Liver (tissue), 9 donors: ENCODE results near the gene ENAH. TPM values are rescaled to one million over a fixed set of nuclear protein-coding genes. Genes with fewer than 3 reads are reported as not detected.
A peak's percentile ranks its signal among the peaks of the same experiment; 100 is the strongest.

Source experiments
- DNase-seq: peaks from one replicate; pipeline ENCODE4 v3.0.0-alpha.2; 2017; ENCODE audit warnings: low spot score
- H3K27ac ChIP-seq, 2 donors: one replicate each; pipeline ENCODE4 v1.7.0; 2013; ENCODE audit warnings: inconsistent platforms in 2 of 2, low read length in 2 of 2, control low read depth in 1 of 2, low read depth in 1 of 2, mild to moderate bottlenecking in 1 of 2
- H3K27me3 ChIP-seq, 4 donors: one replicate each; pipeline versions ENCODE4 v1.6.1 to v1.7.0; 2013; ENCODE audit warnings: low read length in 3 of 4, inconsistent platforms in 1 of 4, mild to moderate bottlenecking in 1 of 4, moderate library complexity in 1 of 4; ENCODE audit not compliant: control insufficient read depth in 4 of 4, insufficient read depth in 4 of 4
- H3K36me3 ChIP-seq, 4 donors: one replicate each; pipeline versions ENCODE4 v1.6.1 to v1.7.0; 2013; ENCODE audit warnings: low read length in 3 of 4, mild to moderate bottlenecking in 3 of 4, low read depth in 1 of 4, moderate library complexity in 1 of 4; ENCODE audit not compliant: control insufficient read depth in 4 of 4, insufficient read depth in 3 of 4
- H3K4me1 ChIP-seq, 4 donors: one replicate each; pipeline versions ENCODE4 v1.6.1 to v1.7.0; 2013; ENCODE audit warnings: low read length in 3 of 4, mild to moderate bottlenecking in 3 of 4, moderate library complexity in 1 of 4; ENCODE audit not compliant: control insufficient read depth in 4 of 4, insufficient read depth in 4 of 4
- H3K4me3 ChIP-seq, 3 donors: one replicate each; pipeline versions ENCODE4 v1.6.1 to v1.7.0; 2013; ENCODE audit warnings: low read length in 3 of 3, control low read depth in 1 of 3, low read depth in 1 of 3, mild to moderate bottlenecking in 1 of 3
- H3K9ac ChIP-seq, 2 donors: one replicate each; pipeline ENCODE4 v1.7.0; 2013; ENCODE audit warnings: low read length in 2 of 2, mild to moderate bottlenecking in 2 of 2, moderate library complexity in 2 of 2, control low read depth in 1 of 2, low read depth in 1 of 2
- H3K9me3 ChIP-seq, 4 donors: one replicate each; pipeline versions ENCODE4 v1.6.1 to v1.7.0; 2013; ENCODE audit warnings: low read length in 3 of 4; ENCODE audit not compliant: control insufficient read depth in 4 of 4
- ATF3 ChIP-seq: IDR thresholded peaks from 2 replicates; pipeline ENCODE4 v1.6.1; 2016; ENCODE audit warnings: antibody characterized with exemption
- CTCF ChIP-seq: fragments of 150-350 bp; IDR thresholded peaks from 2 replicates; pipeline ENCODE4 v1.5.1; 2017; ENCODE audit warnings: improper control_type of control experiment, low read depth, low read length; ENCODE audit not compliant: missing input control
- EGR1 ChIP-seq, 2 donors: IDR thresholded peaks; 2 replicates each; pipeline ENCODE4 v1.6.1; 2016 to 2018; ENCODE audit warnings: antibody characterized with exemption in 2 of 2, low read depth in 2 of 2
- FOXA1 ChIP-seq: IDR thresholded peaks from 2 replicates; pipeline ENCODE4 v1.6.1; 2016; ENCODE audit warnings: antibody characterized with exemption
- FOXA2 ChIP-seq: IDR thresholded peaks from 2 replicates; pipeline ENCODE4 v1.6.1; 2016; ENCODE audit warnings: antibody characterized with exemption
- GABPA ChIP-seq, 2 donors: IDR thresholded peaks in 1 of 2; conservative IDR thresholded peaks in 1 of 2; 2 replicates each; pipeline ENCODE4 v1.6.1; 2016; ENCODE audit warnings: antibody characterized with exemption in 2 of 2, mild to moderate bottlenecking in 1 of 2, moderate library complexity in 1 of 2
- HNF4A ChIP-seq, 2 donors: conservative IDR thresholded peaks; 2 replicates each; pipeline ENCODE4 v1.6.1; 2016; ENCODE audit warnings: antibody characterized with exemption in 2 of 2, mild to moderate bottlenecking in 2 of 2
- HNF4G ChIP-seq: IDR thresholded peaks from 2 replicates; pipeline ENCODE4 v1.6.1; 2016; ENCODE audit warnings: antibody characterized with exemption
- JUND ChIP-seq, 2 donors: IDR thresholded peaks; 2 replicates each; pipeline ENCODE4 v1.6.1; 2016; ENCODE audit warnings: antibody characterized with exemption in 2 of 2
- MAX ChIP-seq: IDR thresholded peaks from 2 replicates; pipeline ENCODE4 v1.6.1; 2016; ENCODE audit warnings: antibody characterized with exemption
- NR2F2 ChIP-seq: IDR thresholded peaks from 2 replicates; pipeline ENCODE4 v1.6.1; 2016; ENCODE audit warnings: antibody characterized with exemption
- RAD21 ChIP-seq, 2 donors: IDR thresholded peaks; 2 replicates each; pipeline ENCODE4 v1.6.1; 2016; ENCODE audit warnings: antibody characterized with exemption in 2 of 2, mild to moderate bottlenecking in 2 of 2
- RXRA ChIP-seq, 2 donors: IDR thresholded peaks; 2 replicates each; pipeline ENCODE4 v1.6.1; 2017 to 2018; ENCODE audit warnings: antibody characterized with exemption in 2 of 2, mild to moderate bottlenecking in 1 of 2
- SP1 ChIP-seq: IDR thresholded peaks from 2 replicates; pipeline ENCODE4 v1.6.1; 2018; ENCODE audit warnings: antibody characterized with exemption, mild to moderate bottlenecking
- TAF1 ChIP-seq: conservative IDR thresholded peaks from 2 replicates; pipeline ENCODE4 v1.6.1; 2016; ENCODE audit warnings: antibody characterized with exemption, mild to moderate bottlenecking
- YY1 ChIP-seq: IDR thresholded peaks from 2 replicates; pipeline ENCODE4 v1.6.1; 2016; ENCODE audit warnings: antibody characterized with exemption, mild to moderate bottlenecking
- ZBTB33 ChIP-seq: IDR thresholded peaks from 2 replicates; pipeline ENCODE4 v1.6.1; 2016; ENCODE audit warnings: antibody characterized with exemption
- WGBS: extraction: QIAGEN DNeasy Blood & Tissue Kit; methylation state at CpG from one replicate; pipeline ENCODE4 v1.1.7; 2013; 5-methylcytosine and 5-hydroxymethylcytosine counted together
- polyA plus RNA-seq, 2 donors: library from polyadenylated mRNA; stranded (reverse) in 1 of 2; unstranded in 1 of 2; fragments of 200-250 nt in 1 of 2; fragments of >200 nt in 1 of 2; fragmentation: Nextera tagmentation in 1 of 2; extraction: Ambion mirVana in 1 of 2; gene quantifications; one replicate each; pipeline versions ENCODE4 v1.2.1 to v1.2.3, GENCODE V29; 2013 to 2015
- total RNA-seq, 2 donors: library from RNA; depleted of rRNA; stranded (reverse); fragments of >200 nt; gene quantifications; one replicate each; pipeline ENCODE4 v1.2.3, GENCODE V29; 2014
- donor health status: healthy.
- donor health status: healthy.
- donor health status: healthy.
- donor health status: healthy.
- donor health status: healthy.

Gene ENAH
- total and polyA plus RNA-seq, 4 donors, result 2.8 to 8.4 (median 4.5) TPM

GRCh38 chr1:225697428-225697827, 44.5 kb upstream of the ENAH start:
- no peaks in the 10 kb centered on the region for H3K9me3 ChIP-seq
- 85% methylated on average over 4 of the region's 4 CpGs for WGBS
- no peak for DNase-seq
- H3K4me3 ChIP-seq, result no peak overlapping the region
- no peaks in the 10 kb centered on the region for H3K36me3 ChIP-seq
- H3K4me1 ChIP-seq, result peaks cover 6 to 36% (median 30%) of the 10 kb centered on the region in 4 donors
- H3K27me3 ChIP-seq, result no peaks in the 10 kb centered on the region
- no peak overlapping the region for H3K27ac ChIP-seq
- TF ChIP-seq RXRA (IDR thresholded peaks at IDR 0.05) (no peak), YY1 (no peak), HNF4A (conservative IDR thresholded peaks at IDR 0.05) (no peak), HNF4G (no peak), EGR1 (IDR thresholded peaks at IDR 0.05; ENCODE audit: low read depth in 2 of 2) (no peak), MAX (no peak), NR2F2 (no peak), ZBTB33 (no peak), ATF3 (no peak)
- no peak overlapping the region for H3K9ac ChIP-seq

- Histone ChIP-seq H3K9me3 (no peaks in the 10 kb centered on the region), H3K36me3 (no peaks in the 10 kb centered on the region), H3K9ac (no peak overlapping the region), H3K27me3 (no peaks in the 10 kb centered on the region), H3K4me1 (peaks cover 8 to 42% (median 35%) of the 10 kb centered on the region in 4 donors), H3K4me3 (no peak overlapping the region), H3K27ac (peak overlapping the region; percentile 51 to 68)
- DNase-seq, result no peak
- TF ChIP-seq HNF4A (conservative IDR thresholded peaks at IDR 0.05) (peak in 1 of 2 donors; percentile 35), EGR1 (IDR thresholded peaks at IDR 0.05; ENCODE audit: low read depth in 2 of 2) (no peak), YY1 (peak; percentile 71), RXRA (IDR thresholded peaks at IDR 0.05) (peak in 1 of 2 donors; percentile 31), RAD21 (IDR thresholded peaks at IDR 0.05) (peak in 1 of 2 donors; percentile 3), GABPA (IDR thresholded peaks at IDR 0.05 in 1 of 2, conservative IDR thresholded peaks at IDR 0.05 in 1 of 2) (no peak)
- WGBS, result 59% methylated on average over 6 of the region's 6 CpGs
Observed at GRCh38 chr1:225695578-225696337, 42.8 kb upstream of the ENAH start.

- Histone ChIP-seq H3K36me3 (no peaks in the 10 kb centered on the region), H3K4me1 (peaks cover 8 to 42% (median 35%) of the 10 kb centered on the region in 4 donors), H3K4me3 (no peak overlapping the region), H3K27ac (peak overlapping the region; percentile 86), H3K9ac (no peak overlapping the region), H3K27me3 (no peaks in the 10 kb centered on the region), H3K9me3 (no peaks in the 10 kb centered on the region)
- DNase-seq, result no peak
- 14% methylated on average over 2 of the region's 2 CpGs for WGBS
- TF ChIP-seq MAX (peak; percentile 76), JUND (IDR thresholded peaks at IDR 0.05) (peak; percentile 81 to 85), SP1 (peak; percentile 87), HNF4G (peak; percentile 66), RXRA (IDR thresholded peaks at IDR 0.05) (peak; percentile 94 to 98), HNF4A (conservative IDR thresholded peaks at IDR 0.05) (peak; percentile 83 to 85), RAD21 (IDR thresholded peaks at IDR 0.05) (peak; percentile 56 to 69), CTCF (no peak), ZBTB33 (peak; percentile 64), ATF3 (no peak), FOXA1 (peak; percentile 91), NR2F2 (peak; percentile 94), TAF1 (peak; percentile 55), GABPA (IDR thresholded peaks at IDR 0.05 in 1 of 2, conservative IDR thresholded peaks at IDR 0.05 in 1 of 2) (peak in 1 of 2 donors; percentile 52), EGR1 (IDR thresholded peaks at IDR 0.05; ENCODE audit: low read depth in 2 of 2) (peak in 1 of 2 donors; percentile 64), FOXA2 (peak; percentile 97)
Observed at GRCh38 chr1:225694151-225694603, 41.3 kb upstream of the ENAH start.
